ENCODE measurements around the gene ACP7.
"Not testable (repeated sequence)": the region's sequence is repeated elsewhere in the genome, so short reads cannot be mapped to it uniquely, and the experiment has no call there.

Gene ACP7

GRCh38 chr19:39138221-39139211 is 54.3 kb downstream of the ACP7 start:
- Histone ChIP-seq H3K4me2 (peak overlapping the region in 4 of 11 experiments; percentile 10 to 20 (median 16); a peak in 2 of 22 replicates), H3K27me3 (no peaks in the 10 kb centered on the region), H3K9me3 (replicated peaks in 1 of 11) (no peaks in the 10 kb centered on the region), H3K4me1 (peaks cover 34 to 87% (median 74%) of the 10 kb centered on the region in 10 experiments), H3K9ac (peak overlapping the region in 2 of 11 experiments; percentile 19 to 21; a peak in 2 of 22 replicates), H3K4me3 (no peak overlapping the region), H4K20me1 (peaks cover 8 to 100% (median 100%) of the 10 kb centered on the region in 11 experiments; a peak in 21 of 22 replicates), H3K36me3 (peaks cover 0 to 11% (median 0%) of the 10 kb centered on the region in 11 experiments; a peak in 3 of 22 replicates), H3K27ac (no peak overlapping the region)
- no peak for TF ChIP-seq Cebpa-rat (IDR thresholded peaks at IDR 0.05)

- no peak for TF ChIP-seq Cebpa-rat (IDR thresholded peaks at IDR 0.05)
- no peaks in the 10 kb centered on the region for H3K9me3 ChIP-seq (replicated peaks in 1 of 11)
- peak overlapping the region in 3 of 11 experiments; percentile 19 to 32 (median 21); a peak in 5 of 22 replicates for H3K9ac ChIP-seq
- no peak overlapping the region for H3K4me3 ChIP-seq
- H3K4me1 ChIP-seq: peaks cover 35 to 88% (median 80%) of the 10 kb centered on the region in 10 experiments
- peaks cover 0 to 11% (median 0%) of the 10 kb centered on the region in 11 experiments; a peak in 3 of 22 replicates for H3K36me3 ChIP-seq
- H4K20me1 ChIP-seq: peaks cover 8 to 100% (median 100%) of the 10 kb centered on the region in 11 experiments; a peak in 21 of 22 replicates
- no peak overlapping the region for H3K27ac ChIP-seq
- no peaks in the 10 kb centered on the region for H3K27me3 ChIP-seq
- peak overlapping the region in 6 of 11 experiments; percentile 7 to 22 (median 14); a peak in 6 of 22 replicates for H3K4me2 ChIP-seq
Observed at GRCh38 chr19:39139305-39139874, 55.2 kb downstream of the ACP7 start.

GRCh38 chr19:39139971-39140453 is 55.8 kb downstream of the ACP7 start:
- Histone ChIP-seq H3K27me3 (no peaks in the 10 kb centered on the region), H3K4me1 (peaks cover 41 to 90% (median 82%) of the 10 kb centered on the region in 10 experiments), H3K36me3 (peaks cover 0 to 11% (median 0%) of the 10 kb centered on the region in 11 experiments; a peak in 3 of 22 replicates), H3K9me3 (replicated peaks in 1 of 11) (no peaks in the 10 kb centered on the region), H3K4me2 (peak overlapping the region in 5 of 11 experiments; percentile 7 to 24 (median 20); a peak in 7 of 22 replicates), H4K20me1 (peaks cover 10 to 100% (median 100%) of the 10 kb centered on the region in 11 experiments; a peak in 21 of 22 replicates), H3K27ac (no peak overlapping the region), H3K4me3 (no peak overlapping the region), H3K9ac (peak overlapping the region in 3 of 11 experiments; percentile 9 to 32 (median 19); a peak in 4 of 22 replicates)
- no peak for TF ChIP-seq Cebpa-rat (IDR thresholded peaks at IDR 0.05)

GRCh38 chr19:39140594-39140993 is 56.4 kb downstream of the ACP7 start:
- H3K27ac ChIP-seq: no peak overlapping the region

GRCh38 chr19:39141929-39142328 is 57.8 kb downstream of the ACP7 start:
- no peaks in the 10 kb centered on the region for H3K27me3 ChIP-seq
- no peaks in the 10 kb centered on the region for H3K9me3 ChIP-seq (replicated peaks in 1 of 11)
- peaks cover 14 to 100% (median 100%) of the 10 kb centered on the region in 11 experiments; a peak in 21 of 22 replicates for H4K20me1 ChIP-seq
- peak overlapping the region in 3 of 11 experiments; percentile 24 to 44 (median 28); a peak in 2 of 22 replicates for H3K9ac ChIP-seq
- H3K36me3 ChIP-seq: peaks cover 0 to 5% (median 0%) of the 10 kb centered on the region in 11 experiments; a peak in 4 of 22 replicates
- no peak for TF ChIP-seq Cebpa-rat (IDR thresholded peaks at IDR 0.05)
- H3K27ac ChIP-seq: no peak overlapping the region
- peak overlapping the region; percentile 64 to 81 (median 70) for H3K4me2 ChIP-seq
- H3K4me3 ChIP-seq: no peak overlapping the region
- peaks cover 36 to 86% (median 75%) of the 10 kb centered on the region in 10 experiments for H3K4me1 ChIP-seq

More at GRCh38 chr19:39140594-39140993, 56.4 kb downstream of the ACP7 start:
- Histone ChIP-seq H3K27me3 (no peaks in the 10 kb centered on the region), H3K4me2 (peak overlapping the region in 4 of 11 experiments; percentile 7 to 24 (median 16); a peak in 4 of 22 replicates), H4K20me1 (peaks cover 14 to 100% (median 100%) of the 10 kb centered on the region in 11 experiments; a peak in 21 of 22 replicates), H3K9me3 (replicated peaks in 1 of 11) (no peaks in the 10 kb centered on the region), H3K36me3 (peaks cover 0 to 9% (median 0%) of the 10 kb centered on the region in 11 experiments; a peak in 3 of 22 replicates), H3K9ac (no peak overlapping the region; a peak in 1 of 22 replicates), H3K4me3 (no peak overlapping the region), H3K4me1 (peaks cover 45 to 91% (median 82%) of the 10 kb centered on the region in 10 experiments)
- TF ChIP-seq Cebpa-rat (IDR thresholded peaks at IDR 0.05): no peak

- Histone ChIP-seq H3K4me3 (no peak overlapping the region), H3K36me3 (peaks cover 0 to 5% (median 0%) of the 10 kb centered on the region in 11 experiments; a peak in 3 of 22 replicates), H3K4me2 (peak overlapping the region; percentile 64 to 81 (median 70)), H3K27me3 (no peaks in the 10 kb centered on the region), H3K4me1 (peaks cover 36 to 86% (median 74%) of the 10 kb centered on the region in 10 experiments), H4K20me1 (peaks cover 14 to 100% (median 98%) of the 10 kb centered on the region in 11 experiments; a peak in 21 of 22 replicates), H3K9me3 (replicated peaks in 1 of 11) (no peaks in the 10 kb centered on the region), H3K27ac (0 out of 22 replicates have a peak overlapping the region, but pooled peaks of 2 of the 11 experiments have one; percentile 4 to 15), H3K9ac (peak overlapping the region in 5 of 11 experiments; percentile 9 to 44 (median 28); a peak in 4 of 22 replicates)
- TF ChIP-seq Cebpa-rat (IDR thresholded peaks at IDR 0.05): no peak
Observed at GRCh38 chr19:39142630-39143029, 58.5 kb downstream of the ACP7 start.

GRCh38 chr19:39143757-39144289 is 59.7 kb downstream of the ACP7 start:
- Histone ChIP-seq H4K20me1 (peaks cover 12 to 98% (median 86%) of the 10 kb centered on the region in 11 experiments; a peak in 21 of 22 replicates), H3K9ac (peak overlapping the region in 6 of 11 experiments; percentile 0 to 41 (median 18); a peak in 5 of 22 replicates), H3K4me2 (peak overlapping the region; percentile 45 to 86 (median 72); a peak in 21 of 22 replicates), H3K36me3 (peaks cover 2 to 11% (median 7%) of the 10 kb centered on the region in 11 experiments; a peak in 21 of 22 replicates), H3K4me1 (peaks cover 36 to 79% (median 68%) of the 10 kb centered on the region in 10 experiments)
- not testable (repeated sequence) for H3K9me3 ChIP-seq (replicated peaks in 1 of 11); H3K27ac ChIP-seq; H3K27me3 ChIP-seq; H3K4me3 ChIP-seq

Measured in BLaER1 treated with 17β-estradiol and CSF1 and Interleukin-3, amounts not matched to agents 10 nM and 100 nM (cell line).